ENCODE data around the gene TIMELESS.

TIMELESS gene

GRCh38 chr12:56487448-56488040 lies 38.3 kb upstream of the TIMELESS start:
- H3K4me3 ChIP-seq (ENCODE audit: low read depth, low read length) = peak overlapping the region; percentile 53
- no peak for DNase-seq (ENCODE audit: low read depth)
- TF ChIP-seq CTCF (IDR thresholded peaks at IDR 0.05; ENCODE audit: low read depth, low read length, missing control alignments) = no peak

GRCh38 chr12:56486694-56487093 lies 37.5 kb upstream of the TIMELESS start:
- no peak for TF ChIP-seq CTCF (IDR thresholded peaks at IDR 0.05; ENCODE audit: low read depth, low read length, missing control alignments)
- DNase-seq (ENCODE audit: low read depth) = no peak
- no peak overlapping the region for H3K4me3 ChIP-seq (ENCODE audit: low read depth, low read length)

GRCh38 chr12:56484566-56484965 lies 35.3 kb upstream of the TIMELESS start:
- DNase-seq (ENCODE audit: low read depth) = no peak
- no peak overlapping the region for H3K4me3 ChIP-seq (ENCODE audit: low read depth, low read length)
- no peak for TF ChIP-seq CTCF (IDR thresholded peaks at IDR 0.05; ENCODE audit: low read depth, low read length, missing control alignments)

- TF ChIP-seq CTCF (IDR thresholded peaks at IDR 0.05; ENCODE audit: low read depth, low read length, missing control alignments) = no peak
- no peak overlapping the region for H3K4me3 ChIP-seq (ENCODE audit: low read depth, low read length)
- DNase-seq (ENCODE audit: low read depth) = no peak
Measured at GRCh38 chr12:56479625-56480024, 30.4 kb upstream of the TIMELESS start.

GRCh38 chr12:56477521-56478225 lies 28.4 kb upstream of the TIMELESS start:
- H3K4me3 ChIP-seq (ENCODE audit: low read depth, low read length) = no peak overlapping the region
- no peak for DNase-seq (ENCODE audit: low read depth)
- TF ChIP-seq CTCF (IDR thresholded peaks at IDR 0.05; ENCODE audit: low read depth, low read length, missing control alignments) = no peak

GRCh38 chr12:56476972-56477432 lies 27.8 kb upstream of the TIMELESS start:
- no peak for TF ChIP-seq CTCF (IDR thresholded peaks at IDR 0.05; ENCODE audit: low read depth, low read length, missing control alignments)
- no peak overlapping the region for H3K4me3 ChIP-seq (ENCODE audit: low read depth, low read length)
- no peak for DNase-seq (ENCODE audit: low read depth)

- H3K4me3 ChIP-seq (ENCODE audit: low read depth, low read length) = no peak overlapping the region
- no peak for DNase-seq (ENCODE audit: low read depth)
- TF ChIP-seq CTCF (IDR thresholded peaks at IDR 0.05; ENCODE audit: low read depth, low read length, missing control alignments) = no peak
Measured at GRCh38 chr12:56476143-56476542, 26.9 kb upstream of the TIMELESS start.

Data from GM12864 (cell line).